GM21360 (cell line): ENCODE data around the gene SLC37A1.

Source experiments
- ATAC-seq: cut with Tn5 transposase; IDR thresholded peaks from one replicate; pipeline ENCODE4 v1.9.1; 2021; ENCODE audit warnings: mild to moderate bottlenecking, moderate library complexity; ENCODE audit not compliant: unreplicated experiment

Gene SLC37A1

GRCh38 chr21:42629933-42630589 is 116.4 kb downstream of the SLC37A1 start:
- ATAC-seq = no peak

GRCh38 chr21:42630626-42631025 is 117.0 kb downstream of the SLC37A1 start:
- no peak for ATAC-seq
